SK-N-SH (cell line): ENCODE measurements around the gene FABP6. TPM values are rescaled to one million over a fixed set of nuclear protein-coding genes. Genes with fewer than 3 reads are reported as not detected.

Experiments used
- CTCF ChIA-PET: fragments of 300-600, 350-600 bp; formaldehyde crosslinking; extraction: SDS; loops from one replicate; lab custom pipeline; 2021; lab: Yijun Ruan, JAX
- POLR2A ChIA-PET: fragments of 350-600 bp; sonication (Branson Sonifier 250); formaldehyde crosslinking; extraction: SDS; loops from one replicate; lab custom pipeline; 2020; ENCODE audit warnings: antibody characterized with exemption, inconsistent platforms; lab: Yijun Ruan, JAX
- DNase-seq: peaks from one replicate; pipeline ENCODE4 v3.0.0; 2012
- H2AFZ ChIP-seq: fragments of 200-600 bp; sonication (generic); 2 replicates; pipeline ENCODE4 v1.8.1; 2016; ENCODE audit warnings: antibody characterized with exemption, mild to moderate bottlenecking, low read depth
- H3F3A ChIP-seq: fragments of 200-600 bp; sonication (generic); replicated peaks from 2 replicates; pipeline ENCODE3; 2016; ENCODE audit warnings: antibody characterized with exemption, mild to moderate bottlenecking; ENCODE audit not compliant: insufficient read depth
- H3K27ac ChIP-seq, 2 experiments: fragments of 200-500 bp in 1 of 2; fragments of 200-600 bp in 1 of 2; sonication (Bioruptor generic) in 1 of 2; sonication (generic), shearing (Covaris generic) in 1 of 2; 2 replicates each; pipeline versions ENCODE4 v1.5.1 to v1.6.1; 2014 to 2016; ENCODE audit warnings: low read depth in 2 of 2, inconsistent platforms in 1 of 2, low read length in 1 of 2, mild to moderate bottlenecking in 1 of 2, mixed read lengths in 1 of 2
- H3K27me3 ChIP-seq: fragments of 200-600 bp; sonication (generic), shearing (Covaris generic); 2 replicates; pipeline ENCODE4 v1.6.1; 2016; ENCODE audit warnings: mixed run types; ENCODE audit not compliant: insufficient read depth
- H3K36me3 ChIP-seq, 2 experiments: fragments of 200-500 bp in 1 of 2; fragments of 200-600 bp in 1 of 2; sonication (Bioruptor generic) in 1 of 2; sonication (generic) in 1 of 2; replicated peaks in 1 of 2; 2 replicates each; pipeline versions ENCODE3 to v1.5.1; 2014 to 2016; ENCODE audit warnings: low read length in 1 of 2, mild to moderate bottlenecking in 1 of 2; ENCODE audit not compliant: insufficient read depth in 2 of 2, control insufficient read depth in 1 of 2
- H3K4me1 ChIP-seq, 2 experiments: fragments of 200-500 bp in 1 of 2; fragments of 200-600 bp in 1 of 2; sonication (Bioruptor generic) in 1 of 2; sonication (generic), shearing (Covaris generic) in 1 of 2; 2 replicates each; pipeline versions ENCODE4 v1.5.1 to v1.6.1; 2014 to 2016; ENCODE audit warnings: low read depth in 1 of 2, low read length in 1 of 2, mixed run types in 1 of 2; ENCODE audit not compliant: insufficient read depth in 2 of 2, control insufficient read depth in 1 of 2
- H3K4me2 ChIP-seq: fragments of 200-600 bp; sonication (generic), shearing (Covaris generic); 2 replicates; pipeline ENCODE4 v1.6.1; 2017; ENCODE audit warnings: mixed run types
- H3K4me3 ChIP-seq, 2 experiments: fragments of 200-500 bp in 1 of 2; fragments of 200-600 bp in 1 of 2; sonication (Bioruptor generic) in 1 of 2; sonication (generic), shearing (Covaris generic) in 1 of 2; 2 replicates each; pipeline versions ENCODE4 v1.5.1 to v1.8.1; 2014 to 2016; ENCODE audit warnings: low read depth in 2 of 2, inconsistent platforms in 1 of 2, low read length in 1 of 2, mild to moderate bottlenecking in 1 of 2, mixed read lengths in 1 of 2, moderate library complexity in 1 of 2
- H3K79me2 ChIP-seq: fragments of 200-600 bp; sonication (generic); 2 replicates; pipeline ENCODE4 v1.8.1; 2017; ENCODE audit warnings: mild to moderate bottlenecking; ENCODE audit not compliant: insufficient read depth
- H3K9ac ChIP-seq: fragments of 200-600 bp; sonication (generic); 2 replicates; pipeline ENCODE4 v1.6.1; 2017; ENCODE audit warnings: mixed run types
- H3K9me2 ChIP-seq: fragments of 200-600 bp; sonication (generic); 2 replicates; pipeline ENCODE4 v1.6.1; 2017; ENCODE audit warnings: mixed run types
- H3K9me3 ChIP-seq: fragments of 200-600 bp; sonication (generic); 2 replicates; pipeline ENCODE4 v1.6.1; 2017; ENCODE audit warnings: mixed run types, mild to moderate bottlenecking, moderate library complexity
- H4K20me1 ChIP-seq: fragments of 200-600 bp; sonication (generic); 2 replicates; pipeline ENCODE4 v1.6.1; 2017; ENCODE audit warnings: mild to moderate bottlenecking, mixed run types; ENCODE audit not compliant: insufficient read depth
- CTCF ChIP-seq: fragments of 200-600 bp; sonication (generic); IDR thresholded peaks from 2 replicates; pipeline ENCODE4 v1.6.1; 2017; ENCODE audit warnings: antibody characterized with exemption, mild to moderate bottlenecking, moderate library complexity
- EP300 ChIP-seq, 2 experiments: IDR thresholded peaks; 2 replicates each; pipeline versions ENCODE4 v1.4.0 to v1.6.1; 2012; ENCODE audit warnings: borderline replicate concordance in 1 of 2, low read depth in 1 of 2, low read length in 1 of 2
- EZH2phosphoT487 ChIP-seq: fragments of 200-600 bp; sonication (generic); IDR thresholded peaks from 2 replicates; pipeline ENCODE4 v1.6.1; 2017; ENCODE audit warnings: low read depth, mixed run types, mild to moderate bottlenecking, antibody characterized with exemption, moderate library complexity, borderline replicate concordance
- JUND ChIP-seq: IDR thresholded peaks from 2 replicates; pipeline ENCODE4 v1.4.0; 2012
- MEF2A ChIP-seq: IDR thresholded peaks from 2 replicates; pipeline ENCODE4 v1.4.0; 2012; ENCODE audit warnings: low read depth, borderline replicate concordance
- PBX3 ChIP-seq: IDR thresholded peaks from 2 replicates; pipeline ENCODE4; 2012
- POLR2AphosphoS5 ChIP-seq: IDR thresholded peaks from 2 replicates; pipeline ENCODE4 v1.6.1; 2012; ENCODE audit warnings: low read depth, low read length
- RAD21 ChIP-seq: IDR thresholded peaks from 2 replicates; pipeline ENCODE4 v1.6.1; 2012; ENCODE audit warnings: mild to moderate bottlenecking, low read length
- REST ChIP-seq: IDR thresholded peaks from 2 replicates; pipeline ENCODE4 v1.6.1; 2012; ENCODE audit warnings: mild to moderate bottlenecking, low read depth, low read length, moderate library complexity
- SIN3A ChIP-seq: IDR thresholded peaks from 2 replicates; pipeline ENCODE4 v1.6.1; 2012; ENCODE audit warnings: low read depth, mild to moderate bottlenecking, low read length, moderate library complexity, borderline replicate concordance
- TAF1 ChIP-seq: IDR thresholded peaks from 2 replicates; pipeline ENCODE4 v1.6.1; 2012; ENCODE audit warnings: low read depth, mild to moderate bottlenecking, low read length, moderate library complexity, borderline replicate concordance
- TCF12 ChIP-seq: IDR thresholded peaks from 2 replicates; pipeline ENCODE4 v1.4.0; 2012
- USF1 ChIP-seq: IDR thresholded peaks from 2 replicates; pipeline ENCODE4 v1.4.0; 2012; ENCODE audit warnings: low read depth, borderline replicate concordance
- USF2 ChIP-seq: fragments of 150-350 bp; IDR thresholded peaks from 2 replicates; pipeline ENCODE4 v1.6.1; 2017; ENCODE audit warnings: antibody characterized with exemption, low read length, low read depth, borderline replicate concordance
- YY1 ChIP-seq: IDR thresholded peaks from 2 replicates; pipeline ENCODE4 v1.4.0; 2012; ENCODE audit warnings: low read depth, mild to moderate bottlenecking
- ZBTB33 ChIP-seq: IDR thresholded peaks from 2 replicates; pipeline ENCODE4 v1.4.0; 2012; ENCODE audit warnings: low read depth, borderline replicate concordance
- WGBS: methylation state at CpG from one replicate; pipeline ENCODE4 v1.1.6; 2017; ENCODE audit warnings: low lambda C conversion rate; 5-methylcytosine and 5-hydroxymethylcytosine counted together
- polyA plus RNA-seq, 3 experiments: library from polyadenylated mRNA; depleted of rRNA; stranded (reverse); fragments of >200 nt; gene quantifications; 2 replicates each; pipeline ENCODE4 v1.2.3, GENCODE V29; 2012

Gene FABP6
- polyA plus RNA-seq, 1 of the 3 experiments (the other 2 are of a cell fraction), result 1.1 TPM

GRCh38 chr5:160281275-160281674 is 52.0 kb downstream of the FABP6 start:
- Histone ChIP-seq H3K27me3 (no peaks in the 10 kb centered on the region), H3K79me2 (peaks cover 7% of the 10 kb centered on the region; the same call in 1 of the 2 replicates), H3K9me2 (no peaks in the 10 kb centered on the region), H3K4me2 (no peak overlapping the region), H3K36me3 (peaks cover 0 to 12% of the 10 kb centered on the region in 2 experiments), H3K9ac (no peak overlapping the region), H3K27ac (no peak overlapping the region), H3K4me3 (no peak overlapping the region), H3K9me3 (no peaks in the 10 kb centered on the region), H2AFZ (no peak overlapping the region), H4K20me1 (no peaks in the 10 kb centered on the region), H3F3A (no peaks in the 10 kb centered on the region), H3K4me1 (peaks cover 0 to 17% of the 10 kb centered on the region in 2 experiments; a peak in 1 of 4 replicates)
- no peak for DNase-seq
- POLR2A ChIA-PET, result no interaction called here
- TF ChIP-seq TAF1, result no peak
- no peak for TF ChIP-seq EP300 (IDR thresholded peaks at IDR 0.05; ENCODE audit: borderline replicate concordance in 1 of 2, low read depth in 1 of 2, low read length in 1 of 2)
- TF ChIP-seq PBX3, result no peak
- TF ChIP-seq USF2, result no peak
- no peak for TF ChIP-seq MEF2A
- TF ChIP-seq EZH2phosphoT487, result no peak
- TF ChIP-seq REST, result no peak
- TF ChIP-seq RAD21, result no peak
- TF ChIP-seq JUND, result no peak
- TF ChIP-seq TCF12, result no peak
- WGBS, result 90% methylated on average over 2 of the region's 2 CpGs
- CTCF ChIA-PET, result no interaction called here

GRCh38 chr5:160284291-160284873 is 55.1 kb downstream of the FABP6 start:
- CTCF ChIA-PET, result interaction anchor here (0.8 kb wide), 2 partner anchors 21 to 28 kb away, joined by 3 read pairs; partner anchors contain the start of gene CCNJL
- Histone ChIP-seq H3K9ac (no peak overlapping the region), H3K36me3 (peaks cover 0 to 8% of the 10 kb centered on the region in 2 experiments), H3K9me3 (no peaks in the 10 kb centered on the region), H2AFZ (no peak overlapping the region), H3F3A (no peaks in the 10 kb centered on the region), H3K4me1 (peaks cover 0 to 30% of the 10 kb centered on the region in 2 experiments; a peak in 3 of 4 replicates), H3K4me3 (no peak overlapping the region), H4K20me1 (no peaks in the 10 kb centered on the region), H3K9me2 (no peaks in the 10 kb centered on the region), H3K4me2 (no peak overlapping the region), H3K79me2 (peaks cover 15% of the 10 kb centered on the region; the same call in 1 of the 2 replicates), H3K27ac (no peak overlapping the region), H3K27me3 (no peaks in the 10 kb centered on the region)
- POLR2A ChIA-PET, result no interaction called here
- no peak for DNase-seq
- WGBS, result 91% methylated on average over 4 of the region's 4 CpGs
- TF ChIP-seq ZBTB33 (no peak), YY1 (no peak), USF1 (no peak), POLR2AphosphoS5 (no peak), SIN3A (no peak), CTCF (no peak)
